Activated CD4-positive, alpha-beta T cell treated with anti-CD3 and anti-CD28 coated beads for 1 hour (primary cell): ENCODE measurements around the gene ANKRD11.
"Not testable (repeated sequence)": the region's sequence is repeated elsewhere in the genome, so short reads cannot be mapped to it uniquely, and the experiment has no call there.

Experiments
- DNase-seq: peaks from one replicate; pipeline ENCODE4 v3.0.0-alpha.2; 2020

ANKRD11 gene

DNA sequence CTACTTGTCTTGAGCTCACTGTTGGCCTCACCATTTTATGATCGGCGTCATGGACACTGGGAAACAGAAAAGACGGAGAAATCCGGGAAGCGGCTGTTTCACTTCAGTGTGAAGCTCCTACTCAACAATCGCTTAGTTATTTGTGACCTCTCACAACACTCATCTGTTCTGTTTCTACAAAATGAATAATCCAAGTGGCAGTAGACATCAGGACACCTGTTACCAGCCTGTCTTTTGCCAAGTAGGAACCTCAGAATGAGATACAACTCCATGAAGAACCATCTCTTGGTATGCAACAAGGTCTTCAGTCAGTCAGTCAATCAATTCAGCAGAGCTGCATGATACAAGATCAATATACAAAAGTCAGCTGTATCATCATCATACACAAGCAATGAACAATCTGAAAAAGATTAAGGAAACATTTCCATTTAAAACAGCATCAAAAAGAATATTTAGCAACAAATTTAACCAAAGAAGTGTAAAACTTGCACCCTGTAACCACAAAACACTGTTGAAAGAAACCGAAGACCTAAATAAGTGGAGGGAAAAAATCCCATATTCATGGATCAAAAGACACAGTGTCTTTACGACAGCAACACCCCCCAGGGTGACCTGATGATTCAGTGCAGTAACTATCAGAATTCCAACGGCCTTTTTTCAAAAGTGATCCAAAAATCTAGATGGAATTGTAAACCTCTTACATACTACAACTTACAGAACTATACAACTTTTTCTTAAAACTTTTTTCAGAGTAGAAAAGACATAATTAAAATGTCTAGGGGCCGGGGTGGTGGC lies 63.4 kb downstream of the ANKRD11 start:
- no peak for DNase-seq

GRCh38 chr16:89425523-89425922 lies 64.8 kb downstream of the ANKRD11 start:
- no peak for DNase-seq

DNA sequence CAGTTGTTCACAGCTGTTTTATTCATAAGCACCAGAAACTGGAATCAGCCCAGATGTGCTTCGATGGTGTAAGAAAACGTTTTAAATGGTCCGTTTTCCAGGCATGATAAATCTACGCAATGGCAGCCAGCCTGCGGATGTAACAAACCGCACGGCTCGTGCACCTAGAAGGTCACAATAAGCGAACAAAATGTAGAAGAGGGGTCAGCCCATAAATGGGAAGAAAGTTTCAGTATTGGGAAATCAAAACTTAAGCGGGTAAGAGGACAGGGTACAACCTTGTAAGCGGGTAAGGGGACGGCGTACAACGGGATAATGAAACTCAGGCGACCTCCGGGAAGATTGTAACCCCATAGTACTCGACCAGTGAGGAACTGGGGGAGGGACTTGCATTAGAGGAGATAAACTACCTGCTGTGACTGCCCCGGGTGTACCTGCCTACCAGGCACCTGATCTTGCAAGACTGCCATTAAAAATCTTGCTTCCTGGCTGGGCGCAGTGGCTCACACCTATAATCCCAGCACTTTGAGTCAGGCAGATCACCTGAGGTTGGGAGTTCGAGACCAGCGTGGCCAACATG lies 66.6 kb downstream of the ANKRD11 start:
- DNase-seq, result no peak

DNA sequence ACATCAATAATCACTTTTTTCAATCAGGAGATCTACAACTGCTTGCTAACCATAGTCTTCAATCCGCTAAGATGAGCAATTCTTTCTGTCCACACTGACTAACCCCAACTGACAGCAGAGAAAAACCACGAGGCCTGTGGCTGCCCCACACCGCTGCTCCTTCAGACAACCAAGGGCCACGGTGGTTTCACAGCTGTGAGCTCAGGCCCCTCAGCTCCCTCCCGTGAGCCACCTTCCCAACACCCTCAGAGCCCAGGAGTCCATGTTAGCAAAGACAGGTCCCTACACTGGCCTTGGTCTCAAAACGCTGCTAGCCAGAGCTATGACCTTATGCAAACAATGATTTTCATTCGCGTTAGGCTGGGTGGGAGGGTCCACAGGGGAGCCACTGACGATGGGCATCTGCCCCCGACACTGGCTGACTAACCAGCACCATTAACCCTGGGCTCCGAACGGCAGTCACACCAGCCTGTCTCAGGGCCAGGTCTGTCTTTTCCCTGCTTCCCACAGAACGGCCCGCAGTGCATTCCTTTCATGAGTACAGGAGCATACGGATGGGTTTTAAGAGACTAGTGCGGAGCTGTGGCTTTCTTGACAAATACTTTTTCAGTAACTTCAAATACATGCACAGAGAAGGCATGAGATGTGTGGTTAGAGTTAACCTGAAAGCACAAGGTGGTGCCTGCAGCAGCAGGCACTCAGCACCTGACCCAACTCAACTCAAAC lies 67.3 kb downstream of the ANKRD11 start:
- DNase-seq, result no peak

DNA sequence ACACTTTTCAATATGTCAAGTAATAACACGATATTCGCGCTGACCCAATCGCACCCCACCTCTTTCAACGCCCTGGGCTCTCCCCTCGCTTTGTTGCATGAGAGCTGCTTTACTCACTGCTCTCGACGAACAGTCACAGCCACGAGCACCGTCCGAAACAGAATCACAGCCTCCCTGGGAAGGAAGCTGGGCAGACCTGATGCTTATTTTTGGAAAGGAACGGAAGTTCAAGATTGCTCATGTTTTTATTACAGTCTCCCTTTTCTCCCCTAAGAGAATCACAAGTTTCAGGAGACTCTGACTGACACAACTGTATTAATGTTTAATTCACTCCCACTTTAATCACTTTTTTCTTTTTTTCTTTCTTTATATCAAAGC lies 67.8 kb downstream of the ANKRD11 start:
- no peak for DNase-seq

DNA sequence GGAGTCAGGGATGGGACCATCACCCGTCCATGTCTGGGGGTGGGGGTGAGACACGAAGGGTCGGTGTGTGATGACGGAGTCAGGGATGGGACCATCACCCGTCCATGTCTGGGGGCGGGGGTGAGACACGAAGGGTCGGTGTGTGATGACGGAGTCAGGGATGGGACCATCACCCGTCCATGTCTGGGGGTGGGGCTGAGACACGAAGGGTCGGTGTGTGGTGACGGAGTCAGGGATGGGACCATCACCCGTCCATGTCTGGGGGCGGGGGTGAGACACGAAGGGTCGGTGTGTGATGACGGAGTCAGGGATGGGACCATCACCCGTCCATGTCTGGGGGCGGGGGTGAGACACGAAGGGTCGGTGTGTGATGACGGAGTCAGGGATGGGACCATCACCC lies 69.1 kb downstream of the ANKRD11 start:
- DNase-seq, result not testable (repeated sequence)

GRCh38 chr16:89420204-89420603 lies 70.2 kb downstream of the ANKRD11 start:
- DNase-seq, result no peak

DNA sequence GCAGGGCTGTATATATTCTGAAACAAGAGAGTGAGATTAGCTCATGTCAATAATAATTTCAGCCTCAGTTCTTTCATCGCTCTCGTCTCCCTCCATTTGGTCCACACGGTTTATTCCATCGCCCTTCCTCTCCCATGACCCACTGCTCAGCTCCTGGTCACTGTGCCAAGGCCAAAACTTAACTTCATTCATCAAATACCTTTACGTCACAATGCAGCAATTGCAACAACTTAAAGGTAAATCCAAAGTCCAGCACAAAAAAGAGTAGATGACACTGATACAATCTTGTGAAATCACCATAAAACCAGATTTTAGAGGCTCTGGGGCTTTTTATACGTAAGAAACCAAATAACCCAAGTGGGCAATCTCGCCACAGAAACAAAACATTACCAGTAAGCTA lies 72.0 kb downstream of the ANKRD11 start:
- no peak for DNase-seq

DNA sequence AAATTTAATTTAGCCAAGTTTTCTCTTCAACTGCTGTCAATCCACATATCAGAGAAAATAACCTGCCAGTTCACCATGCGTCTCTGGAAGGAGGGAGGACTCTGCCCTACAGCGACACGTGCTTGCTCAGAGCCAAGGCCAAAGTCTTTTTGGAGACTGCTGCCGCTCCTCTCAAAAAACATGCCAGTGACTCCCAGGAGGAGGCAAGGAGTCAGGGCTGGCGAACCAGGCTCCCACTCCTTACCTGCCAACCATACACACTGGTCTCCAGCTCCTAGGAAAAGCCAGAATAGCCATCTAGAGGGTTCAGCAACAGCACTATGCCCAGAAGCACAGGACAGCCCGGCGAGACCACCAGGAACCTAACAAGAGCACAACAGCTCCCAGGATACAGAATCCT lies 73.0 kb downstream of the ANKRD11 start:
- no peak for DNase-seq

DNA sequence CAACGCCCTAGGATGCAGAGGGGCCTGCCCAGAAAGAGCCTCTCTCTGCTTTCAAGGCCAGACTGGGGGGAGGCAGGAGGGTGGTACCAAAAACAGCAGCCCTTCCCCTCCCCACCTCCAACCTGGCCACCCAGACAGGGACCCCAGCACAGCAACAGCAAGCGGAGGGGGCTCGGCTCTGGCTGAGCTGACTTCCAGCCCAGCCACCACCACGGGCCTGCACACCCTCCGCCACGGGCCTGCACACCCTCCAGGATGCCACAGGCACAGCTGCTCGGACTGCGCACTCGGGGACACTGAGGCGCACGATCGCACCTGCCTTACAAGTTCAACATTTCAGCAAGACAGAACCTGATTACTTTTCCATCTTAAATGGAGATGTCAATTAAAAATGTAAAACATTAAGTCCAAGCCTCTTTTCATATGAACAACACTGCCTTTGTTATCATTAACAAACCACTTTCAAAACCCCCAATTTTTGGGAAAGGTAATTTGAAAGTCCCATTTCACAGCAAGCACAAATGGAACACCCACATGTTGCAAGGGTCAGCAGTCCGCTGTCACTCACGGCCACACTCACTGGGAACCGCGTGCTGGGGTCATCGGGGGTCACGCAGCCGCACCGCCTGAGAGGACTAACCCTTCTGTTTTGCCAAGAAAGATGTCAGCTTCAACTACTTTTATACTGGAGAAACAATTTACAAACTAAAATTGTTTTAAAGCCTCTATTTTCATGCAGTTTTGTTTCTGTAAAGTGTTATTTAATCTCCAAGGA lies 76.4 kb downstream of the ANKRD11 start:
- no peak for DNase-seq

DNA sequence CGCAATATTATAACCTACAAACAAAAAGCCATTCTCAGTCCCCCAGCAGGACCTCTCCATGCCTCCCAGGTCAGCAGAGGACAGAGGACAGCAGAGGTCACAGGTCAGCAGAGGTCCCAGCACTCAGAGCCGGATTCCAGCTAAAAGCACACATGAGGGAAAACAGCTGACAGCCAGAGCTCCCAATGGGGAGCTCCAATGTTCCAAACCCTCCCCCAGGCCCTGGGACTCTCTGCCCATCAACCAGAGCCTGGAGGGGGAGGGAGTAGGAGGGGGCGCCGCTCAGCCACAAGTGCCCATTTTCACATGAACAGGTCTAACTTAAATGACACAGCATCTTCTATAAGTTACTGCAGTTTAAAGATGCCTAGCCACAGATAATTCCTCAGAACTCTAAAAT lies 77.5 kb downstream of the ANKRD11 start:
- DNase-seq, result no peak

DNA sequence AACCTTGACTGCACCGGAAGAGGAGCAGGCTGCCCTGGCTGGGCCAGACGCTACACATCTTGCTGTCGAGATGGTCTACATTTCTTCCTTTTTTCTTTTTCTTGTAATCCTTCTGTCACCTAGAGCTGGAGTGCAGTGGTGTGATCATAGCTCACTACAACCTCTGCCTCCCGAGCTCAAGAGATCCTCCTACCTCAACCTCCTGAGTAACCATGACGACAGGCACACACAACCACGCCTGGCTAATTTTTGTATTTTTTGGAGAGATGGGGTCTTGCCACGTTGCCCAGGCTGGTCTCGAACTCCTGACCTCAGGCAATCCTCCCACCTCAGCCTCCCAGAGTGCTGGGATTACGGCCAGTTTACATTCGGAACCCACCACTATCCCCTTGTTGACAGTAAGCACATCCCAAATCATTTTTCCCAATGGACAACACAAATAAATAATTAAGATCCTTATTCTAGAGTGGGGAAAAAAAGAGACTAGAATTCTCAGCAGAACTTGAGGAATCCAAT lies 79.0 kb downstream of the ANKRD11 start:
- no peak for DNase-seq

GRCh38 chr16:89410794-89411309 lies 79.5 kb downstream of the ANKRD11 start:
- no peak for DNase-seq

DNA sequence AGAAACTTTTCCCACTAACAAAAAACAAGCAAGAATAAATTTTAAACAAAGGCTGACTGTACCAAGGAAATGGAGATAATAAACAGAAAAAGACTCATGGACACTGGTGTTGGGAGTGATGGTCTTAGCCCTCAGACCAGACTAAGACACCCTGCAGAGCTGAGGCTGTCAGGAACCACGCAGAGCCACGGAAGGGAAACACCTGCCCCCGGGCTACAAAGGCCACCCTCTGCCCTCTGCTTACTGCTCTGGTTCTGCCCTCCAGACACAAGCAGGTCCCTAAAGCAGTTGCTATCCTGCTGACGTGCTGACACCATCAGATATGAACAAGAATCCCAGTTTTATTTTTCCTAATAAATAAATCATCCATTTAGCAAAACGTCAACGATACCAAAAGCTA lies 80.0 kb downstream of the ANKRD11 start:
- DNase-seq, result no peak

DNA sequence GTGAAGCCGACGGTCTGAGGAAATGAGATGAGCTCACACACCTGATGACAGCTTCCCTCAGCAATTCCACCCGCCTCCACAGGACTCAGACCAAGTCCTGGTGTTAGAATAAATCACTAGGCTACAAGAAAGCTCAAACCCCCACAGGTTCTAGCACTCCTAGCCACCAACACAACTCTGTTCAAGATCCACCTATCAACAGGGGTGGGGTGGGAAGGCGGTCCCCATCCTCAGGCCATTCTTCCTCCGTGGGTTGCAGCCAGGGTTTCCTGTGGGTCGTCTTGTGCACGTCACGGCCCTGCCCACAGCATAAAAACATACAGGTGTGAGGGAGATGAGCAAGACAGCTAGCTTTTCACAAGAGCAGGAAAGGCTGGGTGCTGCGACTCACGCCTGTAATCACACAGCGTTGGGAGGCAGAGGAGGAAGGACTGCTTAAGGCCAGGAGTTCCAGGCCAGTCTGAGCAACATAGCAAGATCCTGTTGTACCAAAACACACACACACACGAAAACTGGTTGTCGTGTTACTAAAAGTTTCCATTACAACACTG lies 81.1 kb downstream of the ANKRD11 start:
- peak; percentile 51 for DNase-seq

GRCh38 chr16:89408315-89408714 lies 82.0 kb downstream of the ANKRD11 start:
- DNase-seq, result no peak

- DNase-seq, result no peak
Observed at GRCh38 chr16:89407925-89408300, 82.4 kb downstream of the ANKRD11 start.

DNA sequence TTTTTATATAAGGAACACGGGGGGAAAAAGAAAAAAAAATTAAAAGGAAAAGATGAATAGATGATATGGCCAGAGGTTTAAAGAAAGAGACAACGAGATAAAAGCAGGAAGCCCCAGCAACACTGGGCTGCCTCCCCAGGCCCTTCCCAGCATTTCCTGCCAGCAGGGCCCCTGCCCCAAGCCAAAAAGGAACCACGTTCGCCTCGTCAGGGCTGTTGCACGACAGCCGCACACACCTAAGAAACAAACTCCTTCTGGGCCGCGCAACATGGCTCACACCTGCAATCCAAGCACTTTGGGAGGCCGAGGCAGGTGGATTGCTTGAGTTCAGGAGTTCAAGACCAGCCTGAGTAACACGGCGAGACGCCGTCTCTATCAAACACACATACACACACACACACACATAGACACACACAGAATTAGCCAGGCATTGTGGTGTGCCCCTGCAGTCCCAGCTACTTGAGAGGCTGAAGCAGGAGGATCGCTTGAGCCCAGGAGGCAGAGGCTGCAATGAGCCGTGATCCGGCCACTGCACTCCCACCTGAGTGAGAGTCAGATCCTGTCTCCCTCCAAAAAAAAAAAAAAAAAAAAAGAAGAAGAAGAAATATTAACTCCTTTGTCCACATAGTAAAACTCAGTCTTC lies 83.0 kb downstream of the ANKRD11 start:
- no peak for DNase-seq

DNA sequence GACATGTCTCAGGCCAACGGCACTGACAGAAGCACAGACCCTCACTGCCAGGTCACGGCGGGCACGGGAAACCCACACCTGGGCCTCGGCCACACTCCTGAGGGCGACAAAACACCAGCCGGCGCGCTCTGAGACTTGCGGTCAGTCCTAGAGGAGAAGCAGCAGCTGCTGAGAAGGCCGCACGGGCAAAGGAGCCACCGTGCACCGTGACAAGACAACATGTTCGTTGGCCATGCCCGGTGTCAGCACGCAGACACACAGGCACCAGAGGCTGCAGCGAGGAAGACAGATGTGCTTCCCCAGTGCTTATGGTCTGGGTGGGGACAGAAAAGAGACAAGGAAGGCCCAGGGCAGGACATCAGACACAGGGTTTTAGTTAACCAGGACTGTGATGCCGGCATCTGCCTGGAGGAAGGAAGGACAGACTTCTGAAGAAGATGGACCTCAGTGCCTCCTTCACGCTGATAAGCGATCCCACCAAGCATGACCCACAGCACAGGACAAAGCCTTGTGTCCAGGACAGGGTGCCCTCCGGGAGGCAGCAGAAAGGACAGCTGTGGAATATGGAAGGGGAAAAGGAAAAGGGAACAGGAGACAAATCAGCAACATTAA lies 84.0 kb downstream of the ANKRD11 start:
- DNase-seq, result no peak

DNA sequence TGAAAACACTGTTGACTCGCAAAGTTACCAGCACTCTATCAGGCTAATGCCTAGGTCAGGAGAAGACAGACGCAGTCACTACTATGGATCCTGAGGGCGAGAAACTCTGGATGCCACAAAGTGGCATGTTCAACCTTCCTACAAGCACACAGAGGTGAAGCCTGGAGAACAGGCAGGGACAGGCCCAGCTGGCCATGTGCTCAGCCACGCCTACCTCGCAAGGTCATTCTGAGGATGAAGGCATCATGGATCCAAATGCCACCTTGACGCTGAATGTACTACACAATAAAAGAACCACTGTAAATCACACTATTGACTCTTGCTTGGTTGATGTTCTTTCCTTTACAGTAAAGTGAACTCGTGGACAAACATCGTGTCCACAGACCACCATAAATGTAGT lies 85.8 kb downstream of the ANKRD11 start:
- no peak for DNase-seq

- DNase-seq, result no peak
Observed at GRCh38 chr16:89402962-89403361, 87.4 kb downstream of the ANKRD11 start.
